Cortex of kidney (tissue), 1 donor: ENCODE results near the gene ZNF587B.
"Not testable (repeated sequence)": the region's sequence is repeated elsewhere in the genome, so short reads cannot be mapped to it uniquely, and the experiment has no call there.

Experiments used
- DNase-seq: peaks from one replicate; lab custom pipeline; 2025; lab: John Stamatoyannopoulos, UW

The ZNF587B gene

GRCh38 chr19:57830071-57830602 is at the start of gene ZNF587B:
Gene ZNF587B, plus strand, starts transcription at chr19:57830299. Its CDS starts 230 bp downstream, at chr19:57830529.
- no peak for DNase-seq

GRCh38 chr19:57786286-57786685 is 43.8 kb upstream of the ZNF587B start:
- no peak for DNase-seq

- no peak for DNase-seq
Observed at GRCh38 chr19:57786906-57787305, 43.2 kb upstream of the ZNF587B start.

- DNase-seq: no peak
Observed at GRCh38 chr19:57788114-57788692, 41.9 kb upstream of the ZNF587B start.

GRCh38 chr19:57789288-57789687 is 40.8 kb upstream of the ZNF587B start:
- no peak for DNase-seq

GRCh38 chr19:57796580-57796979 is 33.5 kb upstream of the ZNF587B start:
- DNase-seq: not testable (repeated sequence)

GRCh38 chr19:57800696-57801095 is 29.4 kb upstream of the ZNF587B start:
- DNase-seq: no peak

- DNase-seq: no peak
Observed at GRCh38 chr19:57802269-57802668, 27.8 kb upstream of the ZNF587B start.

- no peak for DNase-seq
Observed at GRCh38 chr19:57803265-57803593, 26.9 kb upstream of the ZNF587B start.

- DNase-seq: no peak
Observed at GRCh38 chr19:57803594-57804325, 26.3 kb upstream of the ZNF587B start.

GRCh38 chr19:57807541-57807940 is 22.6 kb upstream of the ZNF587B start:
- DNase-seq: no peak

- not testable (repeated sequence) for DNase-seq
Observed at GRCh38 chr19:57810410-57811295, 19.4 kb upstream of the ZNF587B start.

- DNase-seq: no peak
Observed at GRCh38 chr19:57812226-57812625, 17.9 kb upstream of the ZNF587B start.

- DNase-seq: not testable (repeated sequence)
Observed at GRCh38 chr19:57812975-57813820, 16.9 kb upstream of the ZNF587B start.

GRCh38 chr19:57813919-57814504 is 16.1 kb upstream of the ZNF587B start:
- DNase-seq: no peak

- no peak for DNase-seq
Observed at GRCh38 chr19:57814505-57815246, 15.4 kb upstream of the ZNF587B start, which contains the start of gene ZNF552. Gene ZNF552, minus strand, starts transcription at chr19:57814913. Its CDS starts 170 bp downstream, at chr19:57814743.

- no peak for DNase-seq
Observed at GRCh38 chr19:57815247-57816075, 14.6 kb upstream of the ZNF587B start.

- DNase-seq: no peak
Observed at GRCh38 chr19:57816652-57817051, 13.4 kb upstream of the ZNF587B start.

- DNase-seq: no peak
Observed at GRCh38 chr19:57817976-57818375, 12.1 kb upstream of the ZNF587B start.
